Fibroblast of pulmonary artery (primary cell): Measurements from ENCODE around the gene ARID2.

ENCODE experiments used
- DNase-seq: peaks from one replicate; pipeline ENCODE4 v3.0.0-alpha.2; 2010; ENCODE audit warnings: low read depth
- H3K4me3 ChIP-seq: replicated peaks from 2 replicates; pipeline ENCODE4 v1.5.1; 2011; ENCODE audit warnings: low read depth, mild to moderate bottlenecking, control low read depth, low read length, moderate library complexity
- TF ChIP-seq, protein P1 (sequence below): IDR thresholded peaks from 2 replicates; pipeline ENCODE4 v1.5.1; 2011; ENCODE audit warnings: mild to moderate bottlenecking, control low read depth, low read length, inconsistent platforms; ENCODE audit errors: missing control alignments

ARID2 gene

DNA sequence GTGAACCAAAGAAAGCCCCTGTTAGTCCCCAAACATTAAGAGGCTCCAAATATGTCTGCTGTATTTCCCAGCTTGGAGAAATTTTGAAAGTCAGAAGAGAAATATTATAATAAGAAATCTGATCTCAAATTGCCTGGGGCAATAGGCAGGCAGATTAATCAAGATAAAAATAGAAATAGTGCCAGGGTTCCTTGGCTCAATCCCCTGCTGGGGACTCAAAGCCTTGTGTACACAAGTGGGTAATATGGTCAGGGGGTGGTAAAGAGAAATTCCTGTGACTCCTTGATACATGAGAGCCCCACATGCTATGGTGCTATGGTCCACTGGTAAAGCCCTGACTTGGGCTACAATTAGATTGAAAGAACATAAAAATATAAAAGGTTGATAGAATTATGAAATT, 41.3 kb upstream of the ARID2 start:
- DNase-seq: no peak
- no peak overlapping the region for H3K4me3 ChIP-seq
- TF ChIP-seq, protein P1, sequence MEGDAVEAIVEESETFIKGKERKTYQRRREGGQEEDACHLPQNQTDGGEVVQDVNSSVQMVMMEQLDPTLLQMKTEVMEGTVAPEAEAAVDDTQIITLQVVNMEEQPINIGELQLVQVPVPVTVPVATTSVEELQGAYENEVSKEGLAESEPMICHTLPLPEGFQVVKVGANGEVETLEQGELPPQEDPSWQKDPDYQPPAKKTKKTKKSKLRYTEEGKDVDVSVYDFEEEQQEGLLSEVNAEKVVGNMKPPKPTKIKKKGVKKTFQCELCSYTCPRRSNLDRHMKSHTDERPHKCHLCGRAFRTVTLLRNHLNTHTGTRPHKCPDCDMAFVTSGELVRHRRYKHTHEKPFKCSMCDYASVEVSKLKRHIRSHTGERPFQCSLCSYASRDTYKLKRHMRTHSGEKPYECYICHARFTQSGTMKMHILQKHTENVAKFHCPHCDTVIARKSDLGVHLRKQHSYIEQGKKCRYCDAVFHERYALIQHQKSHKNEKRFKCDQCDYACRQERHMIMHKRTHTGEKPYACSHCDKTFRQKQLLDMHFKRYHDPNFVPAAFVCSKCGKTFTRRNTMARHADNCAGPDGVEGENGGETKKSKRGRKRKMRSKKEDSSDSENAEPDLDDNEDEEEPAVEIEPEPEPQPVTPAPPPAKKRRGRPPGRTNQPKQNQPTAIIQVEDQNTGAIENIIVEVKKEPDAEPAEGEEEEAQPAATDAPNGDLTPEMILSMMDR: no peak

DNA sequence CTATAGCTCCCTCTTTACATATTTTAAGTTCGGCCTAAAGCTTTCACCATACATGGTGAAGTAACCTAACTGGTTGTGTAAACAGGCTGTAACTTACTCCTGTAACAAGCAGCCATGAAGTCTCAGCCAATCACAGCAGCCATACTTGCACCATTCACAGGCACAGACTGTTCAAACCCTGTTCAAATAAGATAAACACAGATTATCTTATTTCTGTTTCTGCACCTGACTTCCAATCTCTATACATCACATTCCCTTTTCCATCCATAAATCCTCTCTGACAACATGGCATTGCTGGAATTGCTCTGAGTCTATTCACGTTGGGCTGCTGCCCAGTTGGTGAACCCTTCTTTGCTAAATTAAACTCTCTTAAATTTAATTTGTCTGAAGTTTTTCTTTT, 34.5 kb upstream of the ARID2 start:
- peak; percentile 16 for DNase-seq
- TF ChIP-seq, protein P1: no peak
- H3K4me3 ChIP-seq: no peak overlapping the region

DNA sequence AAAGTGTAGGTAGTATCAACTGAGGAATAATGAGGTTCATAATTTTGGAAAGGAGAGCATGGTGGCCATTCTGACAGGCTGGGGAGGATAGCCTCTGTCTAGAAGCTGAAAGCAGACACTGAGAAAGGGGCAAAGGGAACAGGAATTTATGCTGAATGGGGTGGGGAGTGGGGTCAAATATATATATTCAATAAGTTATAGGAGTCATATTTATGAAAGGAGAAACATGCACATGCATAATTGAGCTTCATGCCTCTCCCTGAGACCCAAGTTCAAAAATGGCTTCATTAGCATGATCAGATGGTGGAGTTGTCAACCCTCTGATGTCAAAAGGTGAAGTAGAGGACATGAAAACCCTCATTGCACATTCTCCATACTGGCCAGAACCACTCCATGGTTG, 33.9 kb upstream of the ARID2 start:
- H3K4me3 ChIP-seq: no peak overlapping the region
- no peak for DNase-seq
- TF ChIP-seq, protein P1: no peak

DNA sequence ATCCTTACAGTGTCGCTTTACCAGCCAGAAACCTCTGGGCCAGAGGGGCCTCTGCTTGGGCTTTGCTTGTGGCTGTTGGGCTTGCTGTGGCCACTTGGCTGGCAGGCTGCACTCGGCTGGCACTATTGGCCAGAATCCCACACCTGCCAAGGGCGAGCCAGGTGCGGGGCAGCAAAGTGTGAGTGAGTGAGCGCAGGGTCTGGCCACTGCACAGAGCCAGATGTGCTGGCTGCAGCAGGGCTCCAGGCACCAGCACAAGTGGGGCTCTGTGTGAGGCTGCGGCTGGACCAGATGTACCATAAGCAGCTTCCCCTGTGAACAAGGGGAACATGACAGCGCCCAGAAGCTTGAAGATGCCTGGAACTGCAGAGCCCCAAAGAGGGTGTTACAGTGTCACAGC, 33.5 kb upstream of the ARID2 start:
- DNase-seq: no peak
- H3K4me3 ChIP-seq: no peak overlapping the region
- TF ChIP-seq, protein P1: no peak

DNA sequence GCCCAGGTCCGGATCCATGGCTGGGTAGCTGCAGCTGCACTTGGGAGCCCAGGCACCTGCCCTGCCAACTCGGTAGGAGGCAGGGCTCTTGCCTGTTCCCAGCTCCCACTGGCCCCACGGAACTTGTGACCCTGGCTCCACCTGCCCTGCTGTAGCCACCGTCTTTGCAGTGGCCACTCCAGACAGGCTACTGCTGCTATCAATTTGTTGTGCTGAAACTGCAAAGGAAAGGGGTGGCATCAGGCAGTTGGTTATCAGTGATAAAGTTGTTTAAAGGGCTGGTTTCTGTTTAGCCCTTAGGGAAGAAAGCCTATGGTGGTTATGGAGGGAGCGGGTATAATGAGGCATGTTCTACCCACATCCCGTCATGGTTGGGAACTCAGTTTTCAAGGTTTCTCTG, 32.1 kb upstream of the ARID2 start:
- no peak for DNase-seq
- H3K4me3 ChIP-seq: no peak overlapping the region
- TF ChIP-seq, protein P1: no peak

DNA sequence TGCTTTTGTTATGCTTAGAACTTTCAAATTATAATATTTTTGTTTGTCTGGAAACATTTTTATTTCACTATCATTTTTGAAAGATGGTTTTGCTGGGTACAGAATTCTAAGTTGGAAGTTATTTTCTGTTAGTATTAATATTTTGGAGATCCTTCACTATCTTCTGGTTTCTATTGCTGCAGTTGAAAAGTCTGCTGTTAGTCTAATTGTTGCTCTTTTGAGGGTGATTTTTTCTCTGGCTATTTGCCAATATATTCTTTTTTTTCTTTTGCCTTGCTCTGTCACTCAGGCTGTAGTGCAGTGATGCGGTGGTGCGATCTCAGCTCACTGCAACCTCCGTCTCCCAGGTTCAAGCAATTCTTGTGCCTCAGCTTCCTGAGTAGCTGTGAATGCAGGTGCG, 28.2 kb upstream of the ARID2 start:
- no peak for DNase-seq
- TF ChIP-seq, protein P1: no peak
- H3K4me3 ChIP-seq: no peak overlapping the region

DNA sequence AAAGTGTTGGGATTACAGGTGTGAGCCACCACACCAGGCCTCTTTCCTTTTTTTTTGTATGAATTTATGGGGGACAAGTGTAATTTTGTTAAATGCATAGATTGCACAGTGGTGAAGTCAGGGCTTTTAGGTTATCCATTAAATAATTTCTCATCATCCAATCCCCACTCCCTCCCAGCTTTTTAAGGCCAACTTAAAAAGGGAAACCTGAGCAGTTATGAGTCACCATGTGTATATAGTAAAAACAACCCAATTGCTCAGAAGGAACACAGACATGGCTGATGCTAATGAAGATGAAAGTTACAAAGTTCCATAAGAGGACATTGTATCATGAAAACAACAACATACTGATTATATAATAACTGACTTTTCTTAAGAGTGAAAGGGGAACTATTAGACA, 25.6 kb upstream of the ARID2 start:
- TF ChIP-seq, protein P1: no peak
- H3K4me3 ChIP-seq: no peak overlapping the region
- DNase-seq: no peak
